ENCODE data around the gene NKPD1.

Gene NKPD1

GRCh38 chr19:45160870-45161737 is at the start of gene NKPD1:
TSS of gene NKPD1 (minus strand) at chr19:45160982. CDS start at chr19:45160150, 832 bp downstream.
- Histone ChIP-seq H3K27me3 (replicated peaks; ENCODE audit: control insufficient read depth, insufficient read depth, low read length) (no peaks in the 10 kb centered on the region), H3K36me3 (ENCODE audit: control insufficient read depth, insufficient read depth, low read length) (no peaks in the 10 kb centered on the region), H3K4me3 (replicated peaks; ENCODE audit: low read depth, low read length) (no peak within 1 kb of the TSS)
- DNase-seq (ENCODE audit: extremely low read depth, insufficient read length) = no peak
- TF ChIP-seq, protein P1, sequence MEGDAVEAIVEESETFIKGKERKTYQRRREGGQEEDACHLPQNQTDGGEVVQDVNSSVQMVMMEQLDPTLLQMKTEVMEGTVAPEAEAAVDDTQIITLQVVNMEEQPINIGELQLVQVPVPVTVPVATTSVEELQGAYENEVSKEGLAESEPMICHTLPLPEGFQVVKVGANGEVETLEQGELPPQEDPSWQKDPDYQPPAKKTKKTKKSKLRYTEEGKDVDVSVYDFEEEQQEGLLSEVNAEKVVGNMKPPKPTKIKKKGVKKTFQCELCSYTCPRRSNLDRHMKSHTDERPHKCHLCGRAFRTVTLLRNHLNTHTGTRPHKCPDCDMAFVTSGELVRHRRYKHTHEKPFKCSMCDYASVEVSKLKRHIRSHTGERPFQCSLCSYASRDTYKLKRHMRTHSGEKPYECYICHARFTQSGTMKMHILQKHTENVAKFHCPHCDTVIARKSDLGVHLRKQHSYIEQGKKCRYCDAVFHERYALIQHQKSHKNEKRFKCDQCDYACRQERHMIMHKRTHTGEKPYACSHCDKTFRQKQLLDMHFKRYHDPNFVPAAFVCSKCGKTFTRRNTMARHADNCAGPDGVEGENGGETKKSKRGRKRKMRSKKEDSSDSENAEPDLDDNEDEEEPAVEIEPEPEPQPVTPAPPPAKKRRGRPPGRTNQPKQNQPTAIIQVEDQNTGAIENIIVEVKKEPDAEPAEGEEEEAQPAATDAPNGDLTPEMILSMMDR (IDR thresholded peaks at IDR 0.05; ENCODE audit: insufficient read depth, low read length, poor library complexity, severe bottlenecking) = no peak

GRCh38 chr19:45206328-45206727 is 45.5 kb upstream of the NKPD1 start:
- H3K36me3 ChIP-seq (ENCODE audit: control insufficient read depth, insufficient read depth, low read length) = no peaks in the 10 kb centered on the region
- TF ChIP-seq, protein P1 (IDR thresholded peaks at IDR 0.05; ENCODE audit: insufficient read depth, low read length, poor library complexity, severe bottlenecking) = no peak
- no peak overlapping the region for H3K4me3 ChIP-seq (replicated peaks; ENCODE audit: low read depth, low read length)
- DNase-seq (ENCODE audit: extremely low read depth, insufficient read length) = no peak
- H3K27me3 ChIP-seq (replicated peaks; ENCODE audit: control insufficient read depth, insufficient read depth, low read length) = no peaks in the 10 kb centered on the region

DNA sequence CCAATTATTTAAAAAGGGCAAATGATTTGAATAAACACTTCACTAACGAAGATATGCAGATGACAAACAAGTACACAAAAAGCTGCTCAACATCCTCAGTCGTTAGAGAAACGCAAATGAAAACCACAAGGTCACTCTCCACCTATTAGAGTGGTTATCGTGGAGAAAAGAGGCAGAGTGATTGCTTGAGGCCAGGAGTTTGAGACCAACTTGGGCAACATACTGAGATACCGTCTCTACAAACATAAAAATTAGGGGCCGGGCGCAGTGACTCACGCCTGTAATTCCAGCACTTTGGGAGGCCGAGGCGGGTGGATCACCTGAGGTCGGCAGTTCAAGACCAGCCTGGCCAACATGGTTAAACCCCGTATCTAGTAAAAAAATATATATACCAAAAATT is 45.0 kb upstream of the NKPD1 start:
- no peaks in the 10 kb centered on the region for H3K36me3 ChIP-seq (ENCODE audit: control insufficient read depth, insufficient read depth, low read length)
- TF ChIP-seq, protein P1 (IDR thresholded peaks at IDR 0.05; ENCODE audit: insufficient read depth, low read length, poor library complexity, severe bottlenecking) = no peak
- no peak for DNase-seq (ENCODE audit: extremely low read depth, insufficient read length)
- H3K4me3 ChIP-seq (replicated peaks; ENCODE audit: low read depth, low read length) = no peak overlapping the region
- no peaks in the 10 kb centered on the region for H3K27me3 ChIP-seq (replicated peaks; ENCODE audit: control insufficient read depth, insufficient read depth, low read length)

- H3K4me3 ChIP-seq (replicated peaks; ENCODE audit: low read depth, low read length) = no peak overlapping the region
- H3K36me3 ChIP-seq (ENCODE audit: control insufficient read depth, insufficient read depth, low read length) = no peaks in the 10 kb centered on the region
- TF ChIP-seq, protein P1 (IDR thresholded peaks at IDR 0.05; ENCODE audit: insufficient read depth, low read length, poor library complexity, severe bottlenecking) = no peak
- no peaks in the 10 kb centered on the region for H3K27me3 ChIP-seq (replicated peaks; ENCODE audit: control insufficient read depth, insufficient read depth, low read length)
- no peak for DNase-seq (ENCODE audit: extremely low read depth, insufficient read length)
Measured at GRCh38 chr19:45202637-45203036, 41.9 kb upstream of the NKPD1 start.

GRCh38 chr19:45200568-45200967 is 39.8 kb upstream of the NKPD1 start:
- DNase-seq (ENCODE audit: extremely low read depth, insufficient read length) = no peak
- Histone ChIP-seq H3K36me3 (ENCODE audit: control insufficient read depth, insufficient read depth, low read length) (no peaks in the 10 kb centered on the region), H3K4me3 (replicated peaks; ENCODE audit: low read depth, low read length) (no peak overlapping the region), H3K27me3 (replicated peaks; ENCODE audit: control insufficient read depth, insufficient read depth, low read length) (no peaks in the 10 kb centered on the region; the same call in 1 of the 2 replicates)
- TF ChIP-seq, protein P1 (IDR thresholded peaks at IDR 0.05; ENCODE audit: insufficient read depth, low read length, poor library complexity, severe bottlenecking) = no peak

All from GM06990 (cell line).